SK-N-DZ (cell line): ENCODE data around the gene DENND1C. TPM values are rescaled to one million over a fixed set of nuclear protein-coding genes. Genes with fewer than 3 reads are reported as not detected.

Experiments
- DNase-seq: peaks from one replicate; pipeline ENCODE4 v3.0.0-alpha.2; 2015; ENCODE audit warnings: low spot score
- polyA plus RNA-seq, 2 experiments: library from polyadenylated mRNA; depleted of rRNA; stranded (reverse); fragments of >200 nt; gene quantifications; 2 replicates each; pipeline ENCODE4 v1.2.3, GENCODE V29; 2014

The DENND1C gene
- not detected in 2 replicates for polyA plus RNA-seq (2014; cell fraction: cytosol; rRNA removed)
- 0.72 TPM in 1 of 2 replicates, not detected in the other for polyA plus RNA-seq (2014; cell fraction: nucleus; rRNA removed)

- peak; percentile 33 for DNase-seq
These were observed at the start of gene DENND1C for GRCh38 chr19:6481541-6482342. Gene DENND1C, minus strand, starts transcription at chr19:6481787. Its CDS starts 92 bp downstream, at chr19:6481695.

- peak; percentile 60 for DNase-seq
These were observed 49.0 kb upstream of the DENND1C start, which contains the start of gene TNFSF9 for GRCh38 chr19:6530386-6531162. Gene TNFSF9, plus strand, starts transcription at chr19:6531026. Its CDS starts 11 bp downstream, at chr19:6531037.

GRCh38 chr19:6529937-6530385, 48.4 kb upstream of the DENND1C start:
- DNase-seq, result no peak

- DNase-seq, result no peak
These were observed 47.8 kb upstream of the DENND1C start for GRCh38 chr19:6529351-6529750.

- no peak for DNase-seq
These were observed 47.0 kb upstream of the DENND1C start for GRCh38 chr19:6528544-6529121.

- no peak for DNase-seq
These were observed 46.4 kb upstream of the DENND1C start for GRCh38 chr19:6527893-6528543.

- DNase-seq, result no peak
These were observed 42.7 kb upstream of the DENND1C start for GRCh38 chr19:6524311-6524710.

- DNase-seq, result no peak
These were observed 41.1 kb upstream of the DENND1C start for GRCh38 chr19:6522712-6523111.

- no peak for DNase-seq
These were observed 40.4 kb upstream of the DENND1C start for GRCh38 chr19:6521718-6522646.

GRCh38 chr19:6519289-6519688, 37.7 kb upstream of the DENND1C start:
- no peak for DNase-seq

- DNase-seq, result no peak
These were observed 36.7 kb upstream of the DENND1C start for GRCh38 chr19:6518145-6518911.

GRCh38 chr19:6516659-6517291, 35.2 kb upstream of the DENND1C start:
- peak; percentile 68 for DNase-seq

- peak; percentile 82 for DNase-seq
These were observed 34.6 kb upstream of the DENND1C start for GRCh38 chr19:6516018-6516658.

- no peak for DNase-seq
These were observed 33.4 kb upstream of the DENND1C start for GRCh38 chr19:6514926-6515544.

GRCh38 chr19:6514089-6514488, 32.5 kb upstream of the DENND1C start:
- no peak for DNase-seq

GRCh38 chr19:6510618-6511017, 29.0 kb upstream of the DENND1C start:
- DNase-seq, result no peak

GRCh38 chr19:6509118-6509971, 27.8 kb upstream of the DENND1C start:
- no peak for DNase-seq
